Spleen (tissue), 11 donors: Measurements from ENCODE around the gene HK2. TPM values are rescaled to one million over a fixed set of nuclear protein-coding genes. Genes with fewer than 3 reads are reported as not detected.
A peak's percentile ranks its signal among the peaks of the same experiment; 100 is the strongest.

Experiments
- DNase-seq: peaks from one replicate; pipeline ENCODE4 v3.0.0-alpha.2; 2020
- H3K27ac ChIP-seq, 8 donors: fragments of 200-600 bp; sonication (generic) in 7 of 8; 1 replicate in 4 of 8; 2 replicates in 4 of 8; pipeline versions ENCODE4 v1.5.0 to v1.8.0; 2016 to 2021; ENCODE audit warnings: inconsistent platforms in 4 of 8, mild to moderate bottlenecking in 4 of 8, moderate library complexity in 1 of 8
- H3K27me3 ChIP-seq, 7 donors: fragments of 200-600 bp; sonication (generic) in 6 of 7; replicated peaks in 1 of 7; 1 replicate in 4 of 7; 2 replicates in 3 of 7; pipeline versions ENCODE4 v1.5.0 to v1.8.0; 2016 to 2021; ENCODE audit warnings: inconsistent platforms in 3 of 7, mild to moderate bottlenecking in 1 of 7
- H3K36me3 ChIP-seq, 6 donors: fragments of 200-600 bp; sonication (generic) in 5 of 6; 1 replicate in 4 of 6; 2 replicates in 2 of 6; pipeline versions ENCODE4 v1.5.0 to v1.8.0; 2016 to 2021; ENCODE audit warnings: inconsistent platforms in 2 of 6
- H3K4me1 ChIP-seq, 6 donors: fragments of 200-600 bp; sonication (generic) in 5 of 6; 1 replicate in 3 of 6; 2 replicates in 3 of 6; pipeline versions ENCODE4 v1.5.0 to v1.8.0; 2016 to 2021; ENCODE audit warnings: inconsistent platforms in 3 of 6
- H3K4me3 ChIP-seq, 8 donors: fragments of 200-600 bp; sonication (generic) in 7 of 8; 1 replicate in 4 of 8; 2 replicates in 4 of 8; pipeline versions ENCODE4 v1.5.0 to v1.8.0; 2016 to 2021; ENCODE audit warnings: inconsistent platforms in 4 of 8, mild to moderate bottlenecking in 4 of 8, moderate library complexity in 2 of 8
- H3K9me3 ChIP-seq, 8 donors: fragments of 200-600 bp; sonication (generic) in 7 of 8; 1 replicate in 4 of 8; 2 replicates in 4 of 8; pipeline versions ENCODE4 v1.5.0 to v1.8.0; 2016 to 2021; ENCODE audit warnings: inconsistent platforms in 4 of 8
- CTCF ChIP-seq, 11 experiments: fragments of 200-600 bp in 7 of 11; fragments of 450-650 bp in 4 of 11; sonication (generic) in 4 of 11; IDR thresholded peaks in 8 of 11; conservative IDR thresholded peaks in 3 of 11; 1 replicate in 7 of 11; 2 replicates in 4 of 11; pipeline versions ENCODE4 v1.4.0 to v1.8.0; 2016 to 2021; ENCODE audit warnings: antibody characterized with exemption in 11 of 11, inconsistent platforms in 4 of 11, mild to moderate bottlenecking in 1 of 11
- POLR2A ChIP-seq, 3 donors: fragments of 450-650 bp; IDR thresholded peaks; one replicate each; pipeline ENCODE4 v1.5.1; 2017; ENCODE audit warnings: antibody characterized with exemption in 3 of 3, mild to moderate bottlenecking in 1 of 3
- POLR2AphosphoS5 ChIP-seq, 3 donors: sonication (generic); formaldehyde crosslinking; IDR thresholded peaks; one replicate each; pipeline ENCODE4 v1.5.1; 2017; ENCODE audit warnings: antibody characterized with exemption in 3 of 3
- WGBS, 5 donors: extraction: QIAGEN DNeasy Blood & Tissue Kit in 3 of 5; methylation state at CpG; one replicate each; pipeline versions ENCODE4 v1.1.5 to v1.1.7; 2013 to 2018; 5-methylcytosine and 5-hydroxymethylcytosine counted together
- intact Hi-C: fragments of 100-400 bp; cut with DNase I; formaldehyde crosslinking; loops from one replicate; pipeline ENCODE4 v1.15.0; 2023; ENCODE audit warnings: low total_unique reads
- polyA plus RNA-seq, 3 donors: library from polyadenylated mRNA; stranded (reverse); fragments of 200-250 nt; gene quantifications; one replicate each; pipeline ENCODE4 v1.2.1, GENCODE V29; 2013
- total RNA-seq, 7 donors: library from RNA; depleted of rRNA in 3 of 7; stranded (reverse); fragments of >200 nt in 3 of 7; fragmentation: NEBNext Ultra II Directional in 4 of 7; extraction: Animal tissue kit (Norgen Biotek cat#: 25700) in 4 of 7; gene quantifications; one replicate each; pipeline versions ENCODE4 v1.1.0 to v1.2.1, GENCODE V29; 2016 to 2021
- donor health status: healthy with polysubstance abuse.
- donor health status: DM: no; HTN: no; CAD: no; lungs with moderate emphysema.
- donor health status: DM: no; HTN: no; CAD: no.
- donor health status: Bipolar disorder and iron deficiency.
- donor health status: healthy.
- donor health status: DM: no; HTN: no; CAD: no.
- donor health status: DM: yes; HTN: yes; CAD: no.

HK2 gene
- total and polyA plus RNA-seq, 10 donors: 4.8 to 67.8 (median 16.1) TPM

GRCh38 chr2:74821177-74822126 lies 12.5 kb upstream of the HK2 start:
- intact Hi-C loops: no loop called here
- WGBS, 5 donors: 70 to 90% (median 79%) methylated on average over 3 of the region's 3 CpGs
- H3K27ac ChIP-seq: no peak overlapping the region
- H3K4me3 ChIP-seq: no peak overlapping the region
- no peaks in the 10 kb centered on the region for H3K36me3 ChIP-seq
- H3K4me1 ChIP-seq: peaks cover 0 to 24% (median 10%) of the 10 kb centered on the region in 6 donors
- H3K27me3 ChIP-seq: no peaks in the 10 kb centered on the region
- DNase-seq: no peak
- H3K9me3 ChIP-seq: no peaks in the 10 kb centered on the region
- no peak for TF ChIP-seq POLR2AphosphoS5 (IDR thresholded peaks at IDR 0.05)
- no peak for TF ChIP-seq CTCF (IDR thresholded peaks at IDR 0.05 in 8 of 11, conservative IDR thresholded peaks at IDR 0.05 in 3 of 11)
- TF ChIP-seq POLR2A (IDR thresholded peaks at IDR 0.05): no peak

GRCh38 chr2:74822771-74823566 lies 11.0 kb upstream of the HK2 start:
- Histone ChIP-seq H3K36me3 (no peaks in the 10 kb centered on the region), H3K9me3 (no peaks in the 10 kb centered on the region), H3K27ac (no peak overlapping the region), H3K27me3 (no peaks in the 10 kb centered on the region), H3K4me3 (peak overlapping the region in 1 of 8 donors; percentile 2), H3K4me1 (peaks cover 0 to 9% (median 0%) of the 10 kb centered on the region in 6 donors)
- no peak for TF ChIP-seq POLR2AphosphoS5 (IDR thresholded peaks at IDR 0.05)
- no peak for TF ChIP-seq CTCF (IDR thresholded peaks at IDR 0.05 in 8 of 11, conservative IDR thresholded peaks at IDR 0.05 in 3 of 11)
- no peak for TF ChIP-seq POLR2A (IDR thresholded peaks at IDR 0.05)
- whole genome bisulfite sequencing, 5 donors: 52 to 76% (median 71%) methylated on average over 3 of the region's 3 CpGs
- DNase-seq: no peak
- intact Hi-C loops: no loop called here

GRCh38 chr2:74824679-74825078 lies 9.2 kb upstream of the HK2 start:
- H3K36me3 ChIP-seq: no peaks in the 10 kb centered on the region
- no peaks in the 10 kb centered on the region for H3K9me3 ChIP-seq
- WGBS, 5 donors: 33 to 51% (median 46%) methylated on average over 4 of the region's 4 CpGs
- H3K27me3 ChIP-seq: no peaks in the 10 kb centered on the region
- no peak for DNase-seq
- TF ChIP-seq POLR2A (IDR thresholded peaks at IDR 0.05) (no peak), CTCF (IDR thresholded peaks at IDR 0.05 in 8 of 11, conservative IDR thresholded peaks at IDR 0.05 in 3 of 11) (no peak)
- H3K27ac ChIP-seq: no peak overlapping the region
- intact Hi-C loops: no loop called here
- no peak overlapping the region for H3K4me3 ChIP-seq
- H3K4me1 ChIP-seq: peaks cover 0 to 8% (median 0%) of the 10 kb centered on the region in 6 donors

- Histone ChIP-seq H3K27me3 (peaks cover 0 to 6% (median 0%) of the 10 kb centered on the region in 7 donors), H3K27ac (no peak overlapping the region), H3K4me3 (no peak overlapping the region), H3K4me1 (peaks cover 0 to 25% (median 7%) of the 10 kb centered on the region in 6 donors), H3K9me3 (no peaks in the 10 kb centered on the region), H3K36me3 (no peaks in the 10 kb centered on the region)
- 69 to 85% (median 80%) methylated on average over 2 of the region's 2 CpGs for WGBS, 5 donors
- no peak for DNase-seq
- TF ChIP-seq POLR2AphosphoS5 (IDR thresholded peaks at IDR 0.05) (no peak), CTCF (IDR thresholded peaks at IDR 0.05 in 8 of 11, conservative IDR thresholded peaks at IDR 0.05 in 3 of 11) (no peak), POLR2A (IDR thresholded peaks at IDR 0.05) (no peak)
- intact Hi-C loops: no loop called here
These were observed 5.4 kb upstream of the HK2 start for GRCh38 chr2:74828543-74828942.
